ENCODE results near the gene SLC39A2.
"Not testable (repeated sequence)": the region's sequence is repeated elsewhere in the genome, so short reads cannot be mapped to it uniquely, and the experiment has no call there.

SLC39A2 gene

GRCh38 chr14:21025371-21026273 is 26.5 kb downstream of the SLC39A2 start:
- no peak for DNase-seq (ENCODE audit: low spot score)

- DNase-seq (ENCODE audit: low spot score) = no peak
Measured at GRCh38 chr14:21026274-21026987, 27.3 kb downstream of the SLC39A2 start.

DNA sequence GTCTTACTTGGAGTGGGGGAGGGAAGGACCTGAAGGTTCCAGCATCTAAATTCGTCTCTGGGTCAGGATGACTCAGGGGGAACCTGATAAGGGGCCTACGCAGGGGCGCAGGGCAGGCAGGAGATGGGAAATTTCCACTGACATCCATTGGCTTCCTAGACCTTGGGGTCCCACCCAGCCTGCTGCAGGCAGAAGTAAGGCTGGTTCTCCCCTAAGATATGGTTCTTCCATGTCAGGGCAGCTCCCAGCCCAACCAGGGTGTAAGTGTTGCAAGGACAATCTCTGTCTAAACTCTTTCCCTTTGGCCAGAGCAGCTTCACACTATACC is 27.9 kb downstream of the SLC39A2 start:
- no peak for DNase-seq (ENCODE audit: low spot score)

- DNase-seq (ENCODE audit: low spot score) = no peak
Measured at GRCh38 chr14:21029917-21030316, 30.8 kb downstream of the SLC39A2 start, which contains the start of gene TPPP2. TPPP2 (plus strand) TSS chr14:21030217; CDS start chr14:21030582, 365 bp downstream.

GRCh38 chr14:21030531-21030930 is 31.4 kb downstream of the SLC39A2 start:
- DNase-seq (ENCODE audit: low spot score) = no peak

GRCh38 chr14:21032326-21033132 is 33.4 kb downstream of the SLC39A2 start:
- no peak for DNase-seq (ENCODE audit: low spot score)

DNA sequence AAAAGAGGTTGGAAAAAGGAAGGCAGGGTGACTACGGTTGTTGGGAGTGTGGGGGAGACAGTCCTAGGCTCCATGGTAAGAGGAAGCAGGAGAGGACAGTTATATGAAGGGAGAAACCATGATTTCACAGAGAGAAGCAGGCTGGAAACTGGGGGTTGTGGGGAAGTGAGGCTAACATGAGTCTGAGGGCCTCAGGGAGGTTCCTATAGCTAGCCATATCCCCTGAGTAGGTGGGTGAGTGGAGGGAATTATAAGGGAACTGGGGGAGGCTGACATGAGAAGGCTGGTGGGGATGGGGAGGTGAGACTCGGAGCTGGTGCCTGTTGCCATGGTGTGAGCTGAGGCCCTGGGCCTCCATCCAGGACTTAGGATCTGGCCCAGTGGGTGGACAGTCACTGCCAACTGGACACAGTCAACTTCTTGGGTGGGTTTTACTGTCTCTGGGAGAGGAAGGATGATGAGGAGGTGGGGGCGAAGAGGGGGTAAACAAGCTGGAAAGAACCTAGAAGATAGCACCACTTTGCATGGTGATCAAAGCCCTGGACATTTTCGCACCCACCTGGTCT is 34.1 kb downstream of the SLC39A2 start:
- no peak for DNase-seq (ENCODE audit: low spot score)

- no peak for DNase-seq (ENCODE audit: low spot score)
Measured at GRCh38 chr14:21034707-21035106, 35.6 kb downstream of the SLC39A2 start, which contains the start of gene RNASE13. RNASE13 (minus strand) TSS chr14:21034807; CDS start chr14:21034288, 519 bp downstream.

- no peak for DNase-seq (ENCODE audit: low spot score)
Measured at GRCh38 chr14:21036751-21037150, 37.7 kb downstream of the SLC39A2 start.

- DNase-seq (ENCODE audit: low spot score) = no peak
Measured at GRCh38 chr14:21037156-21037555, 38.1 kb downstream of the SLC39A2 start.

- DNase-seq (ENCODE audit: low spot score) = no peak
Measured at GRCh38 chr14:21038441-21039422, 39.6 kb downstream of the SLC39A2 start.

DNA sequence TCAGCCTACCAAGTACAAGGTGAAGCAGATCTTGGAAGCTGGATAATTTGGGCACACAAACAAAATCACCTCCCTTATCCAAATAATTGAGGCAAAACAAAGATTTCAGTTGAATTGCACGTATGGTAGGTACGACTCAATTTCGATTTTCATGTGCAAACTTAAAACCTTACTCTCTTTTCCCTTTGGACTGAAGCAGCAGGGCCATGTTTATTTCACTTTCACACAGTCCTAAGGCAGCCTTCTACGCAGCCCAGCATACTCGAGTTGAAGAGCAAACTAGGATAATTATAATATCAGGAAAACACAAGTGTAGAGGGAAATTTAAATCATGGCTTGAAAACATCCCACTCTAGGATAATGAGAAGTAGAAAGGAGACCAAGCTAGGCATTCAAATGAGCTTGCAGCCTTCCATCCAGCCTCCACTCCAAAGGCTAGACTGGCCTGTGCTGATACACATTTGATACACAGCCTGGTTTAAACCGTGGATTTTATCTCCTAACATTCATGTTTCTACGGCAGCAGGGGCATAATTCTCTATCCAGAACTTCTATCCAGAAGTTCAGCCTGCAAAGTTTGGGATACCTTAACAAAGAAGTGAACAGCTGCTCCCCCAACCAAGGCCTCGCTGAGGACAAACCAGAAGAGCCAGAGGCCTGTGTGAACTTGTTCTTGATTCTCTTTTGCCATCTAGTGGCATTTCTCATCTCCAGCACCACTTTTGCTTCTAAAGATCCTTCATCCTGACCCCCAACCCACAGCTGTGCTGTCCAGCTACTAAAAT is 40.7 kb downstream of the SLC39A2 start:
- DNase-seq (ENCODE audit: low spot score) = peak; percentile 41

DNA sequence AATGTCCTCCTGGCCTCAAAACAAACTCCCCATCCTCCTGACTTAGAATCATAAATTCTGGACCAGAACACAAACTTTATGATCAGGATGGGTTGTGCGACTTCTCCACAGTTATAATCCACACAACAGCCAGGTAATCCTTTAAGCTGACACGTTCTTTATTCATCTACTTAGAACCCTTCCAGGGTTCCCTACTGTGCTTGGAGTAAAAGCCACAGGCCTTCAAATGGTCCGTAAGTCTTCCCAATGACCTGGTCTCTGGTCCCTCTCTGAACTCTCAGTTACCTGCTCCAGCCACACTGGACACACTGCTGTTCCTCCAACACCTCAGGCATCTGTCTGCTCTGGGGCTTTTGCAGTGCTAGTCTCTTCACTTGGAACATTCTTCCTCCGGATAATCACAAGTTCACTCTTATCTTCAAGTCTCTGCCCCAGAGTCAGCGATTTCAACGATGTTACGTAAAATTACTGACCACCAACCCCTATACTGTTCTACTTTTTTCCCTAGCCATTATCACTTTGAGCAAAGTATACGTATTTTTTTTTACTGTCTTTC is 41.4 kb downstream of the SLC39A2 start:
- no peak for DNase-seq (ENCODE audit: low spot score)

DNA sequence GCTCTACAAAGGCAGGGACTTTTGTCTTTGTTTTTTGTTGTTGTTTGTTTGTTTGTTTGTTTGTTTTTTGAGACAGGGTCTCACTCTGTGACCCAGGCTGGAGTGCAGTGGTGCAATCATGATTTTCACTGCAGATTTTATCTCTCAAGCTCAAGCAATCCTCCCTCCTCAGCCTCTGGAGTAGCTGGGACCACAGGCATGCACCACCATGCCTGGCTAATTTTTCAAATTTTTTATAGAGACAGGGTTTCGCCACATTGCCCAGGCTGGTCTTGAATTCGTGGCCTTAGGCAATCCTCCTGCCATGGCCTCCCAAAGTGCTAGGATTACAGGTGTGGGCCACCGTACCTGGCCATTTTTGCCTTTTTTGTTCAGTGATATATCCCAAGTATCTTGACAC is 41.8 kb downstream of the SLC39A2 start:
- not testable (repeated sequence) for DNase-seq (ENCODE audit: low spot score)

- no peak for DNase-seq (ENCODE audit: low spot score)
Measured at GRCh38 chr14:21041676-21042433, 42.8 kb downstream of the SLC39A2 start, which contains the start of gene RNASE7. RNASE7 (plus strand) TSS chr14:21042362; CDS start chr14:21042993, 631 bp downstream.

- no peak for DNase-seq (ENCODE audit: low spot score)
Measured at GRCh38 chr14:21042918-21043317, 43.8 kb downstream of the SLC39A2 start.

- DNase-seq (ENCODE audit: low spot score) = no peak
Measured at GRCh38 chr14:21043387-21043973, 44.4 kb downstream of the SLC39A2 start.

DNA sequence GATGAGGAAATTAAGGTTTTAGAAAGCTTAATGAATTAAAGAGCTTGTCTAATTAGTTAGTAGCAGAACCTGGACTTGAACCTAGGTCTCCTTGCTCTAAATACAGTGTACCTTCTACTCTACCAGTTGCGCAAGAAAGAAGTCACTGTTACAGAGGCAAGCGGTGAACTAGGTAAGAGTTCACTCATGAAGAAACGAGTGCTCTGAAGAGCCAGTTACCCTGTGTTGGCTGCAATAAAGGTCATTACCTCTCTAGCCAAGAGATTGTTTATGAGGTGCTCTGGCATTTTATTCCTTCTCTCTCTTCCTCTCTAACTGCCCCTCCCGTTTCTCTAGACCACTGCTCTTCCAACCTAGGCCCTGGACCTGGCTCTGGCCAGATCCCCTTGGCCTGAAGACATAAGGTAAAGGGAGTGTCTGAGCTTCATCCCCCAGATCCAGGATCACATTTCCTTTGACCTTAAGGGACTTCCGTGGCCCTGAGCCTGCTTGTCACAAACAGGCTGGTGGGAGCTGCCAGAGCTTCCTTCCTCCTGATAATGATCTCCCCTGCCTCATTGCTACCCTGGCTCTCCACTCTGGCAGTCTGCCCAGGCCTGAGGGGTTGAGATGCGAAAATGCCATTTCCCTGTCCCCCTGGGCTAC is 45.0 kb downstream of the SLC39A2 start:
- DNase-seq (ENCODE audit: low spot score) = no peak

Data from CD4-positive, alpha-beta T cell treated with Interleukin-15 for 4 hours (primary cell).